ENCODE measurements around the gene TENT4A. TPM values are rescaled to one million over a fixed set of nuclear protein-coding genes. Genes with fewer than 3 reads are reported as not detected.

TENT4A gene
- total and polyA plus RNA-seq, 12 donors: 4.2 to 13.7 (median 11.3) TPM

DNA sequence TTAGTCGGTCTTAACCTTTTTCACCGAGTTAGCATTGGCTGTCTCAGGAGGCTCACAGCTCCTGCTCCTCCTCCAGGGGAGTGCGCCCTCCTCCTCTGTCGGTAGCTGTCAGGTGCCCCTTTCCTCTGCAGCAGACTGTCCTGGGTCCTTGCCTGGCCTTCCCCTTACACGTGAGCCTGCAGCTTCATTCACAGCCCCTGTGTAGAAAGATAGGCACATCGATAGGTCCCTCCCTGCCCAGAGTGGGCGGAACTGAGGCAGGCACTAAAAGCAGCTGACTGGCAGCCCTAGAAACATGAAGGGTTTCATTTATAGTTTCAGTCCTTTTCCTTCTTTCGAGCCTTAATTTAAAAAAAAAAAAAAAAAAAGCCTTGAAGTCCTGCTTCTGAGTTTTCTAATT, 17.2 kb downstream of the TENT4A start:
- no peaks in the 10 kb centered on the region for H3K9me3 ChIP-seq
- peak overlapping the region in 1 of 10 donors; percentile 32 for H3K27ac ChIP-seq
- ATAC-seq (no peak), DNase-seq (no peak)
- no peak overlapping the region for H3K4me3 ChIP-seq
- 63 to 70% methylated on average over 8 of the region's 8 CpGs for WGBS, 2 donors
- TF ChIP-seq CTCF (IDR thresholded peaks at IDR 0.05): no peak
- intact Hi-C loops (cut with DNase I): loop anchor here in 2 of 10 donors (10.0 kb wide), 2 partner anchors 96 to 356 kb away; partner anchors contain the start of genes MED10 (in 1 of the 2), NSUN2 (in 1 of the 2) and SRD5A1 (in 1 of the 2)
- no peaks in the 10 kb centered on the region for H3K27me3 ChIP-seq
- H3K4me1 ChIP-seq: peaks cover 12 to 99% (median 80%) of the 10 kb centered on the region in 9 donors
- peaks cover 0 to 13% (median 0%) of the 10 kb centered on the region in 9 donors for H3K36me3 ChIP-seq

GRCh38 chr5:6730807-6731206, 17.6 kb downstream of the TENT4A start:
- ATAC-seq (no peak), DNase-seq (no peak)
- Histone ChIP-seq H3K27ac (no peak overlapping the region), H3K4me3 (no peak overlapping the region), H3K27me3 (no peaks in the 10 kb centered on the region), H3K4me1 (peaks cover 12 to 99% (median 81%) of the 10 kb centered on the region in 9 donors), H3K36me3 (peaks cover 0 to 9% (median 0%) of the 10 kb centered on the region in 9 donors), H3K9me3 (no peaks in the 10 kb centered on the region)
- intact Hi-C loops (cut with DNase I): loop anchor here in 2 of 10 donors (10.0 kb wide), 2 partner anchors 96 to 356 kb away; partner anchors contain the start of genes MED10 (in 1 of the 2), NSUN2 (in 1 of the 2) and SRD5A1 (in 1 of the 2)
- TF ChIP-seq CTCF (IDR thresholded peaks at IDR 0.05): no peak
- WGBS, 2 donors: 95 to 96% methylated on average over 3 of the region's 3 CpGs

GRCh38 chr5:6731465-6732237, 18.4 kb downstream of the TENT4A start:
- H3K4me3 ChIP-seq: no peak overlapping the region

More at GRCh38 chr5:6731465-6732237, 18.4 kb downstream of the TENT4A start:
- Histone ChIP-seq H3K4me1 (peaks cover 12 to 99% (median 77%) of the 10 kb centered on the region in 9 donors), H3K27ac (peak overlapping the region in 9 of 10 donors; percentile 25 to 86 (median 72)), H3K27me3 (no peaks in the 10 kb centered on the region), H3K36me3 (peaks cover 0 to under 1% (median 0%) of the 10 kb centered on the region in 9 donors), H3K9me3 (no peaks in the 10 kb centered on the region)
- no peak for DNase-seq
- intact Hi-C loops (cut with DNase I): loop anchor here in 2 of 10 donors (10.0 kb wide), 2 partner anchors 97 to 357 kb away; partner anchors contain the start of genes MED10 (in 1 of the 2), NSUN2 (in 1 of the 2) and SRD5A1 (in 1 of the 2)
- TF ChIP-seq CTCF (IDR thresholded peaks at IDR 0.05): no peak
- no peak for ATAC-seq
- 51 to 57% methylated on average over 7 of the region's 7 CpGs for WGBS, 2 donors

Data from heart right ventricle (tissue), 16 donors.